Dedifferentiated amniotic fluid mesenchymal stem cell (primary cell): ENCODE results near the gene BRDT.
A peak's percentile ranks its signal among the peaks of the same experiment; 100 is the strongest.
"Not testable (repeated sequence)": the region's sequence is repeated elsewhere in the genome, so short reads cannot be mapped to it uniquely, and the experiment has no call there.

Experiments
- DNase-seq: peaks from one replicate; pipeline ENCODE4 v3.0.0-alpha.2; 2016; ENCODE audit errors: extremely low spot score

BRDT gene

DNA sequence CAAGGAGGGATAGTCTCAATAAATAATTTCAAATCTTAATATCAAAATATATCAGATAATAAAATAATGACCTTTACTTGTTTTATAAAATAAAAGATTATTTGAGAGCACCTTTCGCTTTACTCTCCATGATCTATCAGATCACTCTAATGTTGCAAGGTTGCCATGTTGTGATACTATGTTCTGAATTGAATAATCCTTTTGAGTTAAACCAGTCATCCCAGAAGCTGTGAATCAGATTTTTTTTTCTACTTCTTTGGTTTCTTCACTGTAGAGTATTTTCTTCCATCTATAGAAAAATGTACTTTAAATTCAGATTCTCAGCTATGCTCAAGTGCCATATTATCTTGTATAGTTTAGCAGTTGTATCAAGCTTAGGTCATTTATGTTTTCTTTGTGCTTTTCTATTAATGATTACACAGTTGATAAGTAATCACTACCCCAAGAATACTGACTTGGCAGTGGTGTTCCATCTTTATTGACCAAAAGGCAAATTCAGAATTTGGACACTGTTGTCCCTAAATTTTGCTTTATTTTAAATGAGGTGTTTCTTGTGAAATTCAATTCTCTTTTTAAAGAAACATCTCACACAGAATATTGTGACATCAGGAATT lies 32.9 kb downstream of the BRDT start:
- DNase-seq: no peak

DNA sequence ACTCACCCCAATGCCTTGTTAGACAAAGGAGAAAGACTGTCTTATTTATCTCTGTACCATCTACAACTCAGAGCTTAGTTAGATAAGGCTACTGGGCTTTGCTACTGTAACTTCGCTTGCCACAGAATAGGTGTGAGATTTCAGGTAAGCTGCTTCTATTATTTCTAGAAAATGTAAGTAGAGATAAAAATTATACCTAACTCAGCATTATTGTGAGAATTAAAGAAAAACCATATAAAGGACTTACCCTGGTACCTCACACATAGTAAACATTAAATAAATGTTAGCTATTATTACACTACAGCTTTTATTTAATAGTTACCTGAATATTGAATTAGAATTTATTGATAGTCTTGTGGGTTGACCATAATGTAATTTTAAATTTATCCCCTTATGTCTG lies 44.1 kb downstream of the BRDT start:
- no peak for DNase-seq

GRCh38 chr1:91997607-91998195 lies 48.5 kb downstream of the BRDT start:
- peak; percentile 49 for DNase-seq

- DNase-seq: no peak
Observed at GRCh38 chr1:92004129-92004528, 54.9 kb downstream of the BRDT start.

DNA sequence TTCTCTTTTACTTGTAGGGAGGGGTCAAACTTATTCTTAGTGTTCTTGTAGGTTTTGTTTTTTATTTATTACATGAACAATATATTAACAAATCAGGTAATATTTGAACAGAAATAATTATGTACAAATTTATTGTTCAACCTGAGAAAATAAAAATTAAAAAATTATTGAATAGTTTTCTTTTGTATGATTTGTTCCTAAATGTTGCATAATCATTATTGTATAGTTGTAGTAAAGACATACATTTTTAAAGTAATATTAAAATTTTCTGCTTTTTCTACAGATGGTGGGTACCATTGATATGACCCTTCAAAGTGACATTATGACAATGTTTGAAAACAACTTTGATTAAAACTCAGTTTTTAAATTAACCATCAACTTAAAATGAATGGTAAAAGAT lies 64.7 kb downstream of the BRDT start:
- DNase-seq: no peak

DNA sequence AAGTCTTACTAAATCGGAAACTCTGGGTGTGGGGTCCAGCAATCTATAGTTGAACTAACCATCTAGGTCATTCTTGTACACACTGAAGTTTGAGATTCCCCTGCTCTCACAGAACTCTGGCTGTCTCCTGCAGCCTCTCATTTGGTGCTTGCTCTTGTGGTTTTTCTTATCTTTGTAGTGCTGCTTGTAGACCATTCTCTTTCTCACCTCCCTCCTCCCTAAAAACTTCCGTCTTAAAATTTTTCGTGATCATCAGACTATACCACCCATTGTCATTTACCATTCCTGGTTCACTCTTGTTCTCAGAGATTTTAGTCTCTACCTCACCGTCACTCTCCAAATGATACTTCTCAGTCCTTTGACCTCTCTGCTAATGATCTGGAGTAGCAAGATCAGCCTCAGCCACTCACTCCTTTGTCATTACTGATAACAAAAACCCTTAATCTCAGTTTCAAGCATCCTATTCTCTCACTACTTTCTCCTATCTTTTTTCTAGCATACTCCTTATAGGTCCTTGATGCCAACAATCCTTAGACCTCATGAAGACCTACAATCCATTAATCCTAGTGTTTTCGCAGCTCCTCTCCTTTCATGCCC lies 67.6 kb downstream of the BRDT start:
- DNase-seq: no peak

DNA sequence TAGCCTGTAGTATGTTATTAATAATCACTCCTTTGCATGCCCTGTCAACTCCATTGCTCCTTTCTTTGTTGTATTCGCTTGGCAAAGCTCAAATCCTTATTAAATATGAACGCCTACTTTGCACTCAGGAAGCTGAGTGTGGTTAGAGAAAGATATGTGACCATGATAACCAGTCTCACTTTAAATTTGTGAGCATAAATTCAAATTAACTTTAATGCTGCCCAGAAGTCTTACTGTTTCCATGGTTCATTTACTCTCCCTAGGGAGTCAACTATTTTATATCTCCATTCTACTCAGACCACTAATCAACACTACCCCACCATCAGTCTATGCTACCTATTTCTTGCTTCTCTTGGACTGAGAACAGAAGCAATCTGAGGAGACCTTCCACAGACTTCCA lies 68.5 kb downstream of the BRDT start:
- no peak for DNase-seq

GRCh38 chr1:92026042-92026441 lies 76.8 kb downstream of the BRDT start:
- DNase-seq: not testable (repeated sequence)

GRCh38 chr1:92026806-92027205 lies 77.6 kb downstream of the BRDT start:
- no peak for DNase-seq

- no peak for DNase-seq
Observed at GRCh38 chr1:92029241-92029922, 80.2 kb downstream of the BRDT start.

DNA sequence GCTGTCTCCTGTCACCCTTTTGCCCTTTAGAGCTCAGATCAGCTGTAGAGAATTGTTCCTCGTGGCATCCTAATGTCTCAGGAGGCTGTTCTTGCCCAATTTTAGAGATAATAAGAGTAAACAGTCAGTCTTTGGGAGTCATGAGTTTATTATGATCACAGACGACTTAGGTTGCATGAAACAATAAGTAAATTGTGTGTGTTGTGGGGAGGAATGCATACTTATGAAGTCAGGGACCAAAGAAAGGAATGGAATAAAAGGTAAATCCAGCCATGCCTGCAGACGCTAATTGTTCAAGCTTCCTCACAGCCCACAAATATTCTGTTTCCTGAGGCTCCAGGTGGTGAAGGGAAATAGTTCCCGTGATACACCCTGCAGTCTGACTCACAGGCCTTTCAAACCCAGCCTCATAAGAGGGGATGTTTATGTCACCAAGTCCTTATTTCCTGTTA lies 81.5 kb downstream of the BRDT start:
- no peak for DNase-seq

GRCh38 chr1:92031281-92032110 lies 82.3 kb downstream of the BRDT start:
- DNase-seq: no peak

GRCh38 chr1:92037400-92037799 lies 88.2 kb downstream of the BRDT start:
- DNase-seq: no peak

- DNase-seq: no peak
Observed at GRCh38 chr1:92038695-92039346, 89.6 kb downstream of the BRDT start.

GRCh38 chr1:92040971-92041370 lies 91.8 kb downstream of the BRDT start:
- DNase-seq: no peak

GRCh38 chr1:92043621-92044020 lies 94.4 kb downstream of the BRDT start:
- DNase-seq: no peak

GRCh38 chr1:92045766-92046495 lies 96.7 kb downstream of the BRDT start:
- DNase-seq: no peak

GRCh38 chr1:92051948-92052347 lies 102.7 kb downstream of the BRDT start:
- no peak for DNase-seq
